ENCODE results near the gene LOXHD1. TPM values are rescaled to one million over a fixed set of nuclear protein-coding genes. Genes with fewer than 3 reads are reported as not detected.

The LOXHD1 gene
- total RNA-seq, 1 experiment from 2014 or later: 25.5 TPM

DNA sequence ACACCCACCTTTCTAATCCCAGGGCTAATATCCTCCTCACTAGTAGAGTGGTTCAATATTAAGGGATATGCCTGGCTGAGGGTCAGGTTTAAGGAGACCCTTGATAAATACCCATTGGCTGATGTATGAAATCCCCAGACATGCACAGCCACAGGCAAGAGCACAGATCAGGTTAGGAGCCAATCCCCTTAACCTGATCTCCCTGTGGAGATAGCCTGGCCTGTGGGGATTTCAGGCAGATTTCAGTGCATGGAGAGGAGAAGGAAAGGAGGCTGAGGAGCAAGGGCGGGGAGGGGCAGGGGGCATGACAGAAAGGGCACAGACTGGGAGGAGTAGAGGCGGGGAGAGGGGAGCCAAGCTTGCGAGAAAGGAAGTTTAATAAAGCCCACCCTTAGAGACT lies 129.0 kb downstream of the LOXHD1 start:
- POLR2A ChIA-PET (ENCODE audit: low non-redundant PET): no interaction called here
- H3K4me3 ChIP-seq (ENCODE audit: low read depth, low read length, poor library complexity, severe bottlenecking): no peak overlapping the region
- CTCF ChIA-PET: no interaction called here
- no peaks in the 10 kb centered on the region for H3K9me3 ChIP-seq (ENCODE audit: low read depth, low read length, poor library complexity, severe bottlenecking)
- TF ChIP-seq, protein P1, sequence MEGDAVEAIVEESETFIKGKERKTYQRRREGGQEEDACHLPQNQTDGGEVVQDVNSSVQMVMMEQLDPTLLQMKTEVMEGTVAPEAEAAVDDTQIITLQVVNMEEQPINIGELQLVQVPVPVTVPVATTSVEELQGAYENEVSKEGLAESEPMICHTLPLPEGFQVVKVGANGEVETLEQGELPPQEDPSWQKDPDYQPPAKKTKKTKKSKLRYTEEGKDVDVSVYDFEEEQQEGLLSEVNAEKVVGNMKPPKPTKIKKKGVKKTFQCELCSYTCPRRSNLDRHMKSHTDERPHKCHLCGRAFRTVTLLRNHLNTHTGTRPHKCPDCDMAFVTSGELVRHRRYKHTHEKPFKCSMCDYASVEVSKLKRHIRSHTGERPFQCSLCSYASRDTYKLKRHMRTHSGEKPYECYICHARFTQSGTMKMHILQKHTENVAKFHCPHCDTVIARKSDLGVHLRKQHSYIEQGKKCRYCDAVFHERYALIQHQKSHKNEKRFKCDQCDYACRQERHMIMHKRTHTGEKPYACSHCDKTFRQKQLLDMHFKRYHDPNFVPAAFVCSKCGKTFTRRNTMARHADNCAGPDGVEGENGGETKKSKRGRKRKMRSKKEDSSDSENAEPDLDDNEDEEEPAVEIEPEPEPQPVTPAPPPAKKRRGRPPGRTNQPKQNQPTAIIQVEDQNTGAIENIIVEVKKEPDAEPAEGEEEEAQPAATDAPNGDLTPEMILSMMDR (conservative IDR thresholded peaks at IDR 0.05; ENCODE audit: low read depth, low read length): no peak
- no peak for TF ChIP-seq EZH2 (IDR thresholded peaks at IDR 0.05; ENCODE audit: borderline replicate concordance, low read depth, low read length, poor library complexity, severe bottlenecking)
- no peak overlapping the region for H3K27ac ChIP-seq (ENCODE audit: low read depth, low read length, poor library complexity, severe bottlenecking)
- no TSS peak for BruUV-seq (replicated peaks)
- no peaks in the 10 kb centered on the region for H3K4me1 ChIP-seq (ENCODE audit: insufficient read depth, low read length, poor library complexity, severe bottlenecking)
- intact Hi-C loops (cut with micrococcal nuclease; ENCODE audit: unreplicated experiment): no loop called here
- H3K27me3 ChIP-seq (replicated peaks; ENCODE audit: insufficient read depth, low read depth, low read length, poor library complexity): no peaks in the 10 kb centered on the region
- H3K36me3 ChIP-seq (ENCODE audit: insufficient read depth, low read length, poor library complexity, severe bottlenecking): peaks cover 9% of the 10 kb centered on the region
- DNase-seq (ENCODE audit: low spot score): no peak

DNA sequence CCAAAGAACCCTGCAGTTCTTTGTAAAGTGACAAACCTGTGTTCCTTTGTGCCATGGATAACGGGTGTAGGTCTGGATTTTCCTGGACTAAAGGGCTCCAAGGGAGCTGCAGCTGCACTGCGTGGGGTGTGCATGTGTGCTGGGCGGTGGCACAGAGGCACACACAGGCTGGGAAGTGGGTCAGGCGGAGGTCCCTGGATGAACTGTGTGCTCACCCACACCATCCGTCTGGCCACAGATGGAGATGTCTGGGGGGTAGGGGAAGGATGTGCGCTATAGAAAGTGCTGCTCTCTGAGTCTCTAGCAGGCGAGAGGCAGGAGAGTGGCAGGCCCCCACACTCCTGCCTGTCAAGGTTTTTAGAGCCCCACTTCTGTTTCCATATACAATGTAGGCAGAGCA lies 137.2 kb downstream of the LOXHD1 start:
- ChIA-PET CTCF (no interaction called here), POLR2A (ENCODE audit: low non-redundant PET) (no interaction called here)
- Histone ChIP-seq H3K4me3 (ENCODE audit: low read depth, low read length, poor library complexity, severe bottlenecking) (no peak overlapping the region), H3K27ac (ENCODE audit: low read depth, low read length, poor library complexity, severe bottlenecking) (no peak overlapping the region), H3K36me3 (ENCODE audit: insufficient read depth, low read length, poor library complexity, severe bottlenecking) (no peaks in the 10 kb centered on the region), H3K9me3 (ENCODE audit: low read depth, low read length, poor library complexity, severe bottlenecking) (no peaks in the 10 kb centered on the region), H3K27me3 (replicated peaks; ENCODE audit: insufficient read depth, low read depth, low read length, poor library complexity) (no peaks in the 10 kb centered on the region), H3K4me1 (ENCODE audit: insufficient read depth, low read length, poor library complexity, severe bottlenecking) (no peaks in the 10 kb centered on the region)
- DNase-seq (ENCODE audit: low spot score): no peak
- no TSS peak for BruUV-seq (replicated peaks)
- intact Hi-C loops (cut with micrococcal nuclease; ENCODE audit: unreplicated experiment): no loop called here
- TF ChIP-seq, protein P1 (conservative IDR thresholded peaks at IDR 0.05; ENCODE audit: low read depth, low read length): no peak
- TF ChIP-seq EZH2 (IDR thresholded peaks at IDR 0.05; ENCODE audit: borderline replicate concordance, low read depth, low read length, poor library complexity, severe bottlenecking): no peak

DNA sequence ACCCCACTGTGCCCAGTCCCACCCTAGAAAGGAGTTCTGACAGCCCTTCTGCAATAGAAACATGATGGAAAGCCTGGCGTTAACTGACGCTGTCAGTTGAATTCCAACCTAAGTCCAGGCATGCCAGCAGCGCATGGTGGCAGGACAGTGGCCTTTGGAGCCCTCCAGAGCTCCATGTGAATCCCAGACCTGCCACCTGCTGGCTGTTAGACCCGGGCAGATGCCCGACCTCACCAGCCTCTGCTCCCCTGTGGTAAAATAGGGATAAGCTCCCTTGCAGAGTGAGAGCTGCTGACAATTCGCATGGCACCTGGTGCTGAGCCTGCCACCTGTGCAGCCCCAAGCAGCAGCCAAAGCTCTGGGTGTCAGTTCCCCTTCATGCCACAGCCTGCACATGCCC lies 138.6 kb downstream of the LOXHD1 start:
- ChIA-PET CTCF (interaction anchor here (1.0 kb wide), 1 partner anchor 140 kb away, joined by 4 read pairs; no protein-coding TSS in a partner anchor), POLR2A (ENCODE audit: low non-redundant PET) (no interaction called here)
- H3K4me1 ChIP-seq (ENCODE audit: insufficient read depth, low read length, poor library complexity, severe bottlenecking): no peaks in the 10 kb centered on the region
- H3K27me3 ChIP-seq (replicated peaks; ENCODE audit: insufficient read depth, low read depth, low read length, poor library complexity): no peaks in the 10 kb centered on the region
- no peak overlapping the region for H3K27ac ChIP-seq (ENCODE audit: low read depth, low read length, poor library complexity, severe bottlenecking)
- H3K9me3 ChIP-seq (ENCODE audit: low read depth, low read length, poor library complexity, severe bottlenecking): no peaks in the 10 kb centered on the region
- no peak for DNase-seq (ENCODE audit: low spot score)
- intact Hi-C loops (cut with micrococcal nuclease; ENCODE audit: unreplicated experiment): no loop called here
- H3K36me3 ChIP-seq (ENCODE audit: insufficient read depth, low read length, poor library complexity, severe bottlenecking): no peaks in the 10 kb centered on the region
- H3K4me3 ChIP-seq (ENCODE audit: low read depth, low read length, poor library complexity, severe bottlenecking): no peak overlapping the region
- BruUV-seq (replicated peaks): no TSS peak
- no peak for TF ChIP-seq EZH2 (IDR thresholded peaks at IDR 0.05; ENCODE audit: borderline replicate concordance, low read depth, low read length, poor library complexity, severe bottlenecking)
- TF ChIP-seq, protein P1 (conservative IDR thresholded peaks at IDR 0.05; ENCODE audit: low read depth, low read length): no peak
